Peyer's patch (tissue), 4 donors: Measurements from ENCODE around the gene ANKMY1.

ENCODE experiments used
- CTCF ChIP-seq, 6 experiments: fragments of 450-650 bp in 4 of 6; fragments of 200-600 bp in 2 of 6; sonication (generic) in 1 of 6; IDR thresholded peaks; one replicate each; pipeline ENCODE4 v1.5.1; 2017 to 2019; ENCODE audit warnings: antibody characterized with exemption in 6 of 6, mild to moderate bottlenecking in 3 of 6, moderate library complexity in 1 of 6
- POLR2A ChIP-seq, 2 donors: fragments of 450-650 bp; IDR thresholded peaks; one replicate each; pipeline ENCODE4 v1.5.1; 2017; ENCODE audit warnings: antibody characterized with exemption in 2 of 2, mild to moderate bottlenecking in 2 of 2, moderate library complexity in 2 of 2

DNA sequence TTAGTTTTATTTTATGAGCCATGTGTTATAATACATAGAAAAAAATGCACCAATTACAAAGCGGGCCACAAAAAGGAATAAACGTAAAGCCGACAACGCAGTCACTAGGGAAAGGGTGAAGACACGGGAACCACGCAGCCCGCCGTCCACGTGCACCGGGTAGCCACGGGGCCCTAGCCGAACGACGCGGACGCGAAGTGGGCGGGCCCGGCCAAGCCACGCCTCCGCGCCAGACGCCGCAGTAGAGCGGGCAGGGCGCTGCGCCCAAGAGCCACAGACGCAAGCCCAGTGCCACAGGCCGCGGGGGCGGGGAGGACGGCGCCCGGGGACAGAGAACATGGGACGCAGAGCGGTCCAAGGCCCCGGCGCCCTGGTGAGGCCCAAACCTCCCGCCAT, 2.3 kb upstream of the ANKMY1 start, which contains the start of gene DUSP28:
- TF ChIP-seq CTCF (IDR thresholded peaks at IDR 0.05) (peak in 1 of 6 experiments; percentile 4), POLR2A (IDR thresholded peaks at IDR 0.05) (peak; percentile 92 to 97)
